Tibial nerve (tissue), 4 donors: Measurements from ENCODE around the gene FAM234B.

Experiments
- EP300 ChIP-seq, 2 donors: sonication (generic); formaldehyde crosslinking; IDR thresholded peaks; one replicate each; pipeline ENCODE4 v1.6.1; 2017; ENCODE audit warnings: antibody characterized with exemption in 2 of 2, mild to moderate bottlenecking in 1 of 2
- POLR2A ChIP-seq, 2 donors: fragments of 450-650 bp; IDR thresholded peaks; one replicate each; pipeline ENCODE4 v1.6.1; 2017; ENCODE audit warnings: antibody characterized with exemption in 2 of 2, mild to moderate bottlenecking in 2 of 2, moderate library complexity in 2 of 2
- TF ChIP-seq, protein P1 (sequence below), 5 experiments: fragments of 200-600 bp in 3 of 5; fragments of 450-650 bp in 2 of 5; sonication (generic) in 3 of 5; IDR thresholded peaks; one replicate each; pipeline ENCODE4 v1.5.1; 2016 to 2019; ENCODE audit warnings: antibody characterized with exemption in 5 of 5, mild to moderate bottlenecking in 3 of 5, moderate library complexity in 2 of 5

DNA sequence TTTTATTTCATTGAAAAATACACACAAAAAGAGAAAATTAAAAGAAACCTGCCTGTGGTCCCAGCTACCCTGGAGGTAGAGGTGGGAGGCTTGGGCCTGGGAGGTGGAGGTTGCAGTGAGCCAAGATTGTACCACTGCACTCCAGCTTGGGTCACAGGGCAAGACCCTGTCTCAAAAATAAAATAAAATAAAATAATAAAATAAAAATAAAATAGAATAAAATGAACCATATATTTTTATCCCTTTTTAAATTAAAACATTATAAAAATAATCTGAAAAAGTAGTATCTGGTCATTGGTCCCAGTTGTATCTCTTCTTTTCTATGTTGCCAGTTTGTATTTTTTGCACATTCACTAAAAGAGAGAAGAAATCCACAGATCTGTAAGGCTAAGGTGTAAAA is 16.7 kb upstream of the FAM234B start:
- TF ChIP-seq, protein P1, sequence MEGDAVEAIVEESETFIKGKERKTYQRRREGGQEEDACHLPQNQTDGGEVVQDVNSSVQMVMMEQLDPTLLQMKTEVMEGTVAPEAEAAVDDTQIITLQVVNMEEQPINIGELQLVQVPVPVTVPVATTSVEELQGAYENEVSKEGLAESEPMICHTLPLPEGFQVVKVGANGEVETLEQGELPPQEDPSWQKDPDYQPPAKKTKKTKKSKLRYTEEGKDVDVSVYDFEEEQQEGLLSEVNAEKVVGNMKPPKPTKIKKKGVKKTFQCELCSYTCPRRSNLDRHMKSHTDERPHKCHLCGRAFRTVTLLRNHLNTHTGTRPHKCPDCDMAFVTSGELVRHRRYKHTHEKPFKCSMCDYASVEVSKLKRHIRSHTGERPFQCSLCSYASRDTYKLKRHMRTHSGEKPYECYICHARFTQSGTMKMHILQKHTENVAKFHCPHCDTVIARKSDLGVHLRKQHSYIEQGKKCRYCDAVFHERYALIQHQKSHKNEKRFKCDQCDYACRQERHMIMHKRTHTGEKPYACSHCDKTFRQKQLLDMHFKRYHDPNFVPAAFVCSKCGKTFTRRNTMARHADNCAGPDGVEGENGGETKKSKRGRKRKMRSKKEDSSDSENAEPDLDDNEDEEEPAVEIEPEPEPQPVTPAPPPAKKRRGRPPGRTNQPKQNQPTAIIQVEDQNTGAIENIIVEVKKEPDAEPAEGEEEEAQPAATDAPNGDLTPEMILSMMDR (IDR thresholded peaks at IDR 0.05) = no peak
- TF ChIP-seq POLR2A (IDR thresholded peaks at IDR 0.05) (no peak), EP300 (IDR thresholded peaks at IDR 0.05) (no peak)
